ENCODE measurements around the gene IGFBP6.

DNA sequence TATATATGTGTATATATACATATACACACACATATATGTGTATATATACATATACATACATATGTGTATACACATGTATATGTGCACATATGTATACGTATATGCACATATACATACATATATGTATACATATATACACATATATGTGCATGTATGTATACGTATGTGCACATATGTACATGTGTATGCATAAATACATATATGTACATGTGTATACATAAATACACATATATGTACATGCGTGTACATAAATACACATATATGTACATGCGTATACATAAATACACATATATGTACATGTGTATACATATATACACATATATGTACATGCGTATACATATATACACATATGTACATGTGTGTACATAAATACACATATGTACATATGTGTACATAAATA, 49.7 kb downstream of the IGFBP6 start:
- TF ChIP-seq, protein P1, sequence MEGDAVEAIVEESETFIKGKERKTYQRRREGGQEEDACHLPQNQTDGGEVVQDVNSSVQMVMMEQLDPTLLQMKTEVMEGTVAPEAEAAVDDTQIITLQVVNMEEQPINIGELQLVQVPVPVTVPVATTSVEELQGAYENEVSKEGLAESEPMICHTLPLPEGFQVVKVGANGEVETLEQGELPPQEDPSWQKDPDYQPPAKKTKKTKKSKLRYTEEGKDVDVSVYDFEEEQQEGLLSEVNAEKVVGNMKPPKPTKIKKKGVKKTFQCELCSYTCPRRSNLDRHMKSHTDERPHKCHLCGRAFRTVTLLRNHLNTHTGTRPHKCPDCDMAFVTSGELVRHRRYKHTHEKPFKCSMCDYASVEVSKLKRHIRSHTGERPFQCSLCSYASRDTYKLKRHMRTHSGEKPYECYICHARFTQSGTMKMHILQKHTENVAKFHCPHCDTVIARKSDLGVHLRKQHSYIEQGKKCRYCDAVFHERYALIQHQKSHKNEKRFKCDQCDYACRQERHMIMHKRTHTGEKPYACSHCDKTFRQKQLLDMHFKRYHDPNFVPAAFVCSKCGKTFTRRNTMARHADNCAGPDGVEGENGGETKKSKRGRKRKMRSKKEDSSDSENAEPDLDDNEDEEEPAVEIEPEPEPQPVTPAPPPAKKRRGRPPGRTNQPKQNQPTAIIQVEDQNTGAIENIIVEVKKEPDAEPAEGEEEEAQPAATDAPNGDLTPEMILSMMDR (IDR thresholded peaks at IDR 0.05), result no peak
- TF ChIP-seq EP300 (IDR thresholded peaks at IDR 0.05) (no peak), POLR2AphosphoS5 (IDR thresholded peaks at IDR 0.05) (no peak)

All from sigmoid colon (tissue), 4 donors.